Gastroesophageal sphincter (tissue), 3 donors: ENCODE results near the gene C12orf42.

Source experiments
- POLR2A ChIP-seq, 2 donors: fragments of 450-650 bp; IDR thresholded peaks; one replicate each; pipeline ENCODE4 v1.6.1; 2017; ENCODE audit warnings: antibody characterized with exemption in 2 of 2, mild to moderate bottlenecking in 2 of 2, moderate library complexity in 1 of 2
- TF ChIP-seq, protein P1 (sequence below), 4 experiments: fragments of 200-600 bp in 2 of 4; fragments of 450-650 bp in 2 of 4; sonication (generic) in 1 of 4; IDR thresholded peaks; one replicate each; pipeline ENCODE4 v1.5.1; 2017 to 2019; ENCODE audit warnings: antibody characterized with exemption in 4 of 4, mild to moderate bottlenecking in 2 of 4, moderate library complexity in 2 of 4

DNA sequence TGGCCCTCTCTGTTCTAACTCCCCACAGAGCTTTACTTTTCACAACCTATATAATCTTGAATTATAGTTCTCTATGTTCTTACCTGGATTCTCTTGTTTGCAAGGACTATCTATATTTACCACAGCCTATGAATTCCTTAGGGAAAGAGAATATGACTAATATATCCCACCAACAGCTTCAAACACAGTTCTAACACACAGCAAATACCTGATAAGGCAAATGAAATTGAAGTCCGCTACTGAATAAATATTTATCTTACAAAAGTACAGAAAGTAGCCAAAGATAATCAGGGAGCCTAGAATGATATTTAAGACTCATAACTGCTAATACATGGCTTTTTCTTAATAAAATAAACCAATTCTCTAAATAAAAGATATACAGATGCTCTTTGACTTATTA, 165.1 kb downstream of the C12orf42 start:
- TF ChIP-seq, protein P1, sequence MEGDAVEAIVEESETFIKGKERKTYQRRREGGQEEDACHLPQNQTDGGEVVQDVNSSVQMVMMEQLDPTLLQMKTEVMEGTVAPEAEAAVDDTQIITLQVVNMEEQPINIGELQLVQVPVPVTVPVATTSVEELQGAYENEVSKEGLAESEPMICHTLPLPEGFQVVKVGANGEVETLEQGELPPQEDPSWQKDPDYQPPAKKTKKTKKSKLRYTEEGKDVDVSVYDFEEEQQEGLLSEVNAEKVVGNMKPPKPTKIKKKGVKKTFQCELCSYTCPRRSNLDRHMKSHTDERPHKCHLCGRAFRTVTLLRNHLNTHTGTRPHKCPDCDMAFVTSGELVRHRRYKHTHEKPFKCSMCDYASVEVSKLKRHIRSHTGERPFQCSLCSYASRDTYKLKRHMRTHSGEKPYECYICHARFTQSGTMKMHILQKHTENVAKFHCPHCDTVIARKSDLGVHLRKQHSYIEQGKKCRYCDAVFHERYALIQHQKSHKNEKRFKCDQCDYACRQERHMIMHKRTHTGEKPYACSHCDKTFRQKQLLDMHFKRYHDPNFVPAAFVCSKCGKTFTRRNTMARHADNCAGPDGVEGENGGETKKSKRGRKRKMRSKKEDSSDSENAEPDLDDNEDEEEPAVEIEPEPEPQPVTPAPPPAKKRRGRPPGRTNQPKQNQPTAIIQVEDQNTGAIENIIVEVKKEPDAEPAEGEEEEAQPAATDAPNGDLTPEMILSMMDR (IDR thresholded peaks at IDR 0.05) = no peak
- TF ChIP-seq POLR2A (IDR thresholded peaks at IDR 0.05) = no peak
